K562 (cell line): Measurements from ENCODE around the gene PSRC1. TPM values are rescaled to one million over a fixed set of nuclear protein-coding genes. Genes with fewer than 3 reads are reported as not detected.

Experiments used
- AFF1 ChIP-seq, 2 experiments: fragments of 450-650 bp; IDR thresholded peaks; 2 replicates each; pipeline ENCODE4 v1.6.1; 2018; ENCODE audit warnings: mild to moderate bottlenecking in 2 of 2, low read depth in 1 of 2; ENCODE audit not compliant: partially characterized antibody in 2 of 2
- C11orf30 ChIP-seq: fragments of 450-650 bp; IDR thresholded peaks from 2 replicates; pipeline ENCODE4 v1.6.1; 2016; ENCODE audit warnings: low read depth, mild to moderate bottlenecking
- CEBPG ChIP-seq, 3 experiments: fragments of 200-800 bp in 1 of 3; sonication (Bioruptor generic) in 1 of 3; sonication (generic) in 1 of 3; formaldehyde crosslinking in 1 of 3; IDR thresholded peaks in 2 of 3; conservative IDR thresholded peaks in 1 of 3; 2 replicates each; pipeline versions ENCODE4 v1.6.1 to v1.8.0; 2016 to 2022; ENCODE audit warnings: missing compliant biosample characterization in 2 of 3, missing genetic modification characterization in 2 of 3, mild to moderate bottlenecking in 1 of 3, missing genetic modification reagents in 1 of 3
- GTF2A2 ChIP-seq: IDR thresholded peaks from 2 replicates; pipeline ENCODE4 v1.6.1; 2016; ENCODE audit warnings: mild to moderate bottlenecking, missing genetic modification characterization, missing compliant biosample characterization
- KLF1 ChIP-seq: fragments of 450-650 bp; IDR thresholded peaks from 2 replicates; pipeline ENCODE4 v1.6.1; 2016; ENCODE audit warnings: missing genetic modification characterization, missing compliant biosample characterization
- LARP7 ChIP-seq: fragments of 450-650 bp; IDR thresholded peaks from 2 replicates; pipeline ENCODE4 v1.6.1; 2016
- MLLT1 ChIP-seq, 2 experiments: fragments of 450-650 bp; IDR thresholded peaks; 2 replicates each; pipeline ENCODE4 v1.6.1; 2016
- NCOA2 ChIP-seq, 2 experiments: fragments of 450-650 bp; IDR thresholded peaks; 2 replicates each; pipeline ENCODE4 v1.6.1; 2018; ENCODE audit warnings: mild to moderate bottlenecking in 2 of 2, moderate library complexity in 1 of 2; ENCODE audit not compliant: partially characterized antibody in 2 of 2
- NFATC3 ChIP-seq: fragments of 450-650 bp; IDR thresholded peaks from 2 replicates; pipeline ENCODE4 v1.6.1; 2017; ENCODE audit warnings: mild to moderate bottlenecking
- NFRKB ChIP-seq: fragments of 450-650 bp; IDR thresholded peaks from 2 replicates; pipeline ENCODE4 v1.6.1; 2016; ENCODE audit warnings: low read depth
- NR2C2 ChIP-seq, 2 experiments: fragments of 200-800 bp in 1 of 2; sonication (Bioruptor generic) in 1 of 2; sonication (generic) in 1 of 2; formaldehyde crosslinking in 1 of 2; IDR thresholded peaks; 2 replicates each; pipeline versions ENCODE4 v1.6.1 to v1.8.0; 2016 to 2022; ENCODE audit warnings: mild to moderate bottlenecking in 1 of 2, missing compliant biosample characterization in 1 of 2, missing genetic modification characterization in 1 of 2, missing genetic modification reagents in 1 of 2
- POLR3G ChIP-seq: IDR thresholded peaks from 2 replicates; pipeline ENCODE4 v1.6.1; 2011; ENCODE audit not compliant: insufficient read length, insufficient replicate concordance; ENCODE audit errors: extremely low read depth
- PPARD ChIP-seq: fragments of 250-450 bp; sonication (Bioruptor Pico); IDR thresholded peaks from 2 replicates; pipeline ENCODE4 v1.8.0; 2022; ENCODE audit warnings: inconsistent platforms, mild to moderate bottlenecking, moderate library complexity
- PURB ChIP-seq: sonication (generic); formaldehyde crosslinking; IDR thresholded peaks from 2 replicates; pipeline ENCODE4 v1.9.0; 2021; ENCODE audit warnings: low read depth, mild to moderate bottlenecking, missing genetic modification reagents
- RBFOX2 ChIP-seq: fragments of 200-400 bp; formaldehyde crosslinking; IDR thresholded peaks from 2 replicates; pipeline ENCODE4 v1.6.1; 2017; ENCODE audit warnings: low read depth, mild to moderate bottlenecking, low read length, moderate library complexity
- SMARCC2 ChIP-seq: fragments of 450-650 bp; IDR thresholded peaks from 2 replicates; pipeline ENCODE4 v1.6.1; 2017; ENCODE audit warnings: antibody characterized with exemption, moderate library complexity, mild to moderate bottlenecking, low read depth
- TAF7 ChIP-seq: fragments of 450-650 bp; IDR thresholded peaks from 2 replicates; pipeline ENCODE4 v1.6.1; 2016; ENCODE audit warnings: missing genetic modification characterization, missing compliant biosample characterization
- TOE1 ChIP-seq, 2 experiments: fragments of 450-650 bp in 1 of 2; sonication (generic) in 1 of 2; formaldehyde crosslinking in 1 of 2; IDR thresholded peaks; 2 replicates each; pipeline versions ENCODE4 v1.7.1 to v1.8.0; 2016 to 2022; ENCODE audit warnings: borderline replicate concordance in 2 of 2, mild to moderate bottlenecking in 2 of 2, antibody characterized with exemption in 1 of 2, inconsistent platforms in 1 of 2, low read depth in 1 of 2, missing genetic modification reagents in 1 of 2, moderate library complexity in 1 of 2
- TRIM24 ChIP-seq, 2 experiments: fragments of 450-650 bp; IDR thresholded peaks; 2 replicates each; pipeline ENCODE4 v1.6.1; 2016
- ZBTB17 ChIP-seq: fragments of 450-650 bp; formaldehyde crosslinking; IDR thresholded peaks from 2 replicates; pipeline ENCODE4 v1.4.0; 2020; ENCODE audit warnings: mild to moderate bottlenecking
- ZNF644 ChIP-seq: fragments of 200-800 bp; sonication (Bioruptor generic); IDR thresholded peaks from 2 replicates; pipeline ENCODE4 v1.6.1; 2016; ENCODE audit warnings: low read depth, missing genetic modification characterization, missing compliant biosample characterization
- ZNF77 ChIP-seq: fragments of 250-450 bp; sonication (Bioruptor Pico); IDR thresholded peaks from 2 replicates; pipeline ENCODE4 v1.5.0; 2020
- polyA plus RNA-seq, 8 experiments: library from polyadenylated mRNA; depleted of rRNA in 4 of 8; stranded (reverse) in 5 of 8; unstranded in 3 of 8; fragments of >200 nt; fragmentation: Nextera tagmentation in 2 of 8; fragmentation: Illumina TruSeq in 1 of 8; extraction: Ambion mirVana in 2 of 8; extraction: Trizol in 1 of 8; gene quantifications; 2 replicates each; pipeline versions ENCODE4 v1.2.1 to v1.2.3, GENCODE V29; 2011 to 2014; ENCODE audit warnings: inconsistent platforms in 1 of 8, missing spikeins in 1 of 8
- total RNA-seq, 7 experiments: library from RNA; depleted of rRNA in 6 of 7; stranded (reverse); fragments of >200 nt in 6 of 7; fragmentation: Illumina TruSeq in 2 of 7; extraction: Trizol in 2 of 7; gene quantifications; 2 replicates each; pipeline versions ENCODE4 v1.2.1 to v1.2.3, GENCODE V29; 2011 to 2021; ENCODE audit warnings: low replicate concordance in 1 of 7

Gene PSRC1
- total and polyA plus RNA-seq, 9 of the 15 experiments (the other 6 are each of a cell fraction or from before 2014, with no cell fraction given) = 6.5 to 65.2 (median 39.3) TPM

GRCh38 chr1:109283748-109284600, 1.0 kb upstream of the PSRC1 start (continued):
- TF ChIP-seq AFF1 (IDR thresholded peaks at IDR 0.05; ENCODE audit: low read depth in 1 of 2, partially characterized antibody in 2 of 2) = peak in 1 of 2 experiments; percentile 14
- 0 out of 2 replicates have a peak, but pooled peaks have one; percentile 2 for TF ChIP-seq TOE1 (IDR thresholded peaks at IDR 0.05; ENCODE audit: borderline replicate concordance)
- no peak for TF ChIP-seq TOE1 (CRISPR knock-in tag; IDR thresholded peaks at IDR 0.05; ENCODE audit: borderline replicate concordance, low read depth)
- TF ChIP-seq RBFOX2 = no peak
- TF ChIP-seq NFRKB = 0 out of 2 replicates have a peak, but pooled peaks have one; percentile 5
- no peak for TF ChIP-seq KLF1 (tag)
- TF ChIP-seq MLLT1 (IDR thresholded peaks at IDR 0.05) = 0 out of 4 replicates have a peak, but pooled peaks of 1 of the 2 experiments have one; percentile 37
- TF ChIP-seq SMARCC2 = 0 out of 2 replicates have a peak, but pooled peaks have one; percentile 65
- 0 out of 2 replicates have a peak, but pooled peaks have one; percentile 6 for TF ChIP-seq LARP7
- no peak for TF ChIP-seq PPARD (CRISPR knock-in tag)
- no peak for TF ChIP-seq ZNF77 (CRISPR knock-in tag)
- no peak for TF ChIP-seq TRIM24 (IDR thresholded peaks at IDR 0.05)
- TF ChIP-seq ZNF644 (tag) = peak; percentile 57; the same call in 1 of the 2 replicates
- TF ChIP-seq NR2C2 (CRISPR knock-in tag; IDR thresholded peaks at IDR 0.05) = no peak
- peak; percentile 64 for TF ChIP-seq NR2C2 (tag; IDR thresholded peaks at IDR 0.05)
- TF ChIP-seq NCOA2 (IDR thresholded peaks at IDR 0.05; ENCODE audit: partially characterized antibody in 2 of 2) = no peak
- peak; percentile 44; the same call in 1 of the 2 replicates for TF ChIP-seq CEBPG (CRISPR knock-in tag; IDR thresholded peaks at IDR 0.05)
- no peak for TF ChIP-seq CEBPG (tag; conservative IDR thresholded peaks at IDR 0.05 in 1 of 2, IDR thresholded peaks at IDR 0.05 in 1 of 2)
- no peak for TF ChIP-seq GTF2A2
- TF ChIP-seq ZBTB17 (CRISPR knock-in tag) = 0 out of 2 replicates have a peak, but pooled peaks have one; percentile 20
- TF ChIP-seq C11orf30 = no peak
- no peak for TF ChIP-seq PURB (CRISPR knock-in tag)
- TF ChIP-seq TAF7 (tag) = no peak
- no peak for TF ChIP-seq POLR3G
- peak; percentile 70; the same call in 1 of the 2 replicates for TF ChIP-seq NFATC3
